Adrenal gland (tissue), 12 donors: ENCODE data around the gene SELENOK. TPM values are rescaled to one million over a fixed set of nuclear protein-coding genes. Genes with fewer than 3 reads are reported as not detected.

Experiments
- DNase-seq, 7 donors: peaks; one replicate each; pipeline ENCODE4 v3.0.0-alpha.2; 2019 to 2020
- H3K27ac ChIP-seq, 5 donors: fragments of 200-600 bp; sonication (generic) in 4 of 5; 1 replicate in 3 of 5; 2 replicates in 2 of 5; pipeline versions ENCODE4 v1.5.1 to v1.8.0; 2016 to 2020; ENCODE audit warnings: mild to moderate bottlenecking in 1 of 5
- H3K27me3 ChIP-seq: fragments of 200-600 bp; 2 replicates; pipeline ENCODE4 v1.8.0; 2021
- H3K36me3 ChIP-seq, 2 donors: fragments of 200-600 bp; replicated peaks in 1 of 2; 1 replicate in 1 of 2; 2 replicates in 1 of 2; pipeline versions ENCODE4 v1.5.1 to v1.8.0; 2018 to 2022
- H3K4me1 ChIP-seq, 2 donors: fragments of 200-600 bp; replicated peaks in 1 of 2; 1 replicate in 1 of 2; 2 replicates in 1 of 2; pipeline versions ENCODE4 v1.5.1 to v1.8.0; 2018 to 2021
- H3K4me3 ChIP-seq, 4 donors: fragments of 200-600 bp; sonication (generic) in 3 of 4; one replicate each; pipeline ENCODE4 v1.5.1; 2016 to 2018
- H3K9me3 ChIP-seq, 3 donors: fragments of 200-600 bp; sonication (generic) in 1 of 3; replicated peaks in 1 of 3; 1 replicate in 2 of 3; 2 replicates in 1 of 3; pipeline versions ENCODE4 v1.5.1 to v1.8.0; 2016 to 2021
- POLR2A ChIP-seq, 2 donors: fragments of 450-650 bp; IDR thresholded peaks; one replicate each; pipeline ENCODE4 v1.6.1; 2017; ENCODE audit warnings: antibody characterized with exemption in 2 of 2, mild to moderate bottlenecking in 2 of 2, moderate library complexity in 1 of 2
- WGBS, 4 donors: extraction: QIAGEN DNeasy Blood & Tissue Kit in 2 of 4; methylation state at CpG; one replicate each; pipeline versions ENCODE4 v1.1.5 to v1.1.7; 2013 to 2017; 5-methylcytosine and 5-hydroxymethylcytosine counted together
- intact Hi-C, 2 donors: fragments of 100-400 bp; cut with DNase I; formaldehyde crosslinking; loops; one replicate each; pipeline versions ENCODE4 v1.14.1 to v1.15.0; 2022 to 2023
- polyA plus RNA-seq, 3 donors: library from polyadenylated mRNA; stranded (reverse); fragments of 200-250 nt in 2 of 3; fragments of 350-450 nt in 1 of 3; fragmentation: Illumina TruSeq in 1 of 3; extraction: RNeasy Lipid Tissue Mini Kit (QIAGEN cat#74804) in 1 of 3; gene quantifications; one replicate each; pipeline ENCODE4 v1.2.3, GENCODE V29; 2013 to 2014
- total RNA-seq, 9 donors: library from RNA; depleted of rRNA in 4 of 9; stranded (reverse); fragments of >200 nt in 4 of 9; fragments of 120-200 nt in 1 of 9; fragmentation: NEBNext Ultra II Directional in 1 of 9; extraction: Animal tissue kit (Norgen Biotek cat#: 25700) in 1 of 9; gene quantifications; one replicate each; pipeline versions ENCODE4 v1.1.0 to v1.2.4, GENCODE V29; 2013 to 2023
- TF ChIP-seq, protein P1 (sequence below), 6 experiments: fragments of 450-650 bp in 4 of 6; fragments of 200-600 bp in 2 of 6; sonication (generic) in 1 of 6; IDR thresholded peaks; 1 replicate in 5 of 6; 2 replicates in 1 of 6; pipeline versions ENCODE4 v1.5.1 to v1.8.0; 2016 to 2021; ENCODE audit warnings: antibody characterized with exemption in 6 of 6, mild to moderate bottlenecking in 2 of 6, moderate library complexity in 1 of 6
- donor health status: healthy with polysubstance abuse.
- donor health status: Bipolar disorder and iron deficiency.
- donor health status: DM: yes; HTN: yes; CAD: no.
- donor health status: DM: no; HTN: no; CAD: no.
- donor health status: DM: no; HTN: no; CAD: no.
- donor health status: DM: yes; HTN: yes; CAD: no.

Gene SELENOK
- total and polyA plus RNA-seq, 12 donors, result 36.2 to 203 (median 67.3) TPM

DNA sequence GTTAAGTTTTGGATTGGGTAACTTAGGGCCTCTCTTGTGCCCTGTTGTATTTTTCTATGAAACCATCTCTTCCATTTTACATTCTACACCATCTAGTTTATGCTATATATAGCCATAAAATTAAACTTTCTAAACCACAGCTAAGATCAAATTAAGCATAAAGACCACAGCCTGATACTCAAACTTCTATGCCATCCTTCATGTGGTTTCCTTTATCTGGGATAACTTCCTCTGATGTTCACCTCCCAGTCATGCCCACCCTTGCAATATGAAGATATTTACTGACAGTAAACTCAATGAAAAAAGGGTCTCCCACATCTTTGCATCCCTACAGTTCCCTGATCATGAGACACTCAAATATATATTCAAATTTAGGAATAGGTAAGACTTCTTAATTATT, 4.2 kb downstream of the SELENOK start:
- no peaks in the 10 kb centered on the region for H3K9me3 ChIP-seq
- intact Hi-C loops, result no loop called here
- no peak for DNase-seq
- no peaks in the 10 kb centered on the region for H3K27me3 ChIP-seq
- no peak for TF ChIP-seq POLR2A (IDR thresholded peaks at IDR 0.05)
- TF ChIP-seq, protein P1, sequence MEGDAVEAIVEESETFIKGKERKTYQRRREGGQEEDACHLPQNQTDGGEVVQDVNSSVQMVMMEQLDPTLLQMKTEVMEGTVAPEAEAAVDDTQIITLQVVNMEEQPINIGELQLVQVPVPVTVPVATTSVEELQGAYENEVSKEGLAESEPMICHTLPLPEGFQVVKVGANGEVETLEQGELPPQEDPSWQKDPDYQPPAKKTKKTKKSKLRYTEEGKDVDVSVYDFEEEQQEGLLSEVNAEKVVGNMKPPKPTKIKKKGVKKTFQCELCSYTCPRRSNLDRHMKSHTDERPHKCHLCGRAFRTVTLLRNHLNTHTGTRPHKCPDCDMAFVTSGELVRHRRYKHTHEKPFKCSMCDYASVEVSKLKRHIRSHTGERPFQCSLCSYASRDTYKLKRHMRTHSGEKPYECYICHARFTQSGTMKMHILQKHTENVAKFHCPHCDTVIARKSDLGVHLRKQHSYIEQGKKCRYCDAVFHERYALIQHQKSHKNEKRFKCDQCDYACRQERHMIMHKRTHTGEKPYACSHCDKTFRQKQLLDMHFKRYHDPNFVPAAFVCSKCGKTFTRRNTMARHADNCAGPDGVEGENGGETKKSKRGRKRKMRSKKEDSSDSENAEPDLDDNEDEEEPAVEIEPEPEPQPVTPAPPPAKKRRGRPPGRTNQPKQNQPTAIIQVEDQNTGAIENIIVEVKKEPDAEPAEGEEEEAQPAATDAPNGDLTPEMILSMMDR (IDR thresholded peaks at IDR 0.05), result no peak
- H3K4me3 ChIP-seq, result no peak overlapping the region
- H3K4me1 ChIP-seq, result peaks cover 7 to 22% of the 10 kb centered on the region in 2 donors
- peaks cover 0 to 30% of the 10 kb centered on the region in 2 donors for H3K36me3 ChIP-seq
- no peak overlapping the region for H3K27ac ChIP-seq

DNA sequence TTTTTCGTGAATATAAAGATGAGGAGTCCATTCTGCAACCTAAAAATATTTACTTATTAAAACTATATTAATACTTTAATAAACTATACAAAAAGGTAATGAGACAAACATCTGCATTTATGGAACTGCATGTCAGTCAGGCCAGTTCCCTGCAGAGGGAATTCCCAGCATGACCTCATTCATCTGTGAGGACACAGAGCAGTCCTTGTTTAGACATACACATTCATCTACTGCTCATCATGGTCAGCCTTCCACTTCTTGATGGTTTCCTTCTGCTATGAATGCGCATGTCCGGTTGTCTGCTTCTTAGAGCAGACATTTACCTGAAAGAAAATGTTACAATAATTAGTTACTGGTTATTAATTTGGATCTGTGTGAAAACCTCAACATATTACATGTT, 6.4 kb downstream of the SELENOK start:
- no peak overlapping the region for H3K27ac ChIP-seq
- TF ChIP-seq POLR2A (IDR thresholded peaks at IDR 0.05), result no peak
- TF ChIP-seq, protein P1 (IDR thresholded peaks at IDR 0.05), result no peak
- H3K36me3 ChIP-seq, result peaks cover 0 to 30% of the 10 kb centered on the region in 2 donors
- peaks cover 10 to 26% of the 10 kb centered on the region in 2 donors for H3K4me1 ChIP-seq
- DNase-seq, result no peak
- H3K27me3 ChIP-seq, result no peaks in the 10 kb centered on the region
- no peak overlapping the region for H3K4me3 ChIP-seq
- 87 to 92% (median 89%) methylated on average over 3 of the region's 3 CpGs for WGBS, 4 donors
- intact Hi-C loops, result no loop called here
- H3K9me3 ChIP-seq, result no peaks in the 10 kb centered on the region

DNA sequence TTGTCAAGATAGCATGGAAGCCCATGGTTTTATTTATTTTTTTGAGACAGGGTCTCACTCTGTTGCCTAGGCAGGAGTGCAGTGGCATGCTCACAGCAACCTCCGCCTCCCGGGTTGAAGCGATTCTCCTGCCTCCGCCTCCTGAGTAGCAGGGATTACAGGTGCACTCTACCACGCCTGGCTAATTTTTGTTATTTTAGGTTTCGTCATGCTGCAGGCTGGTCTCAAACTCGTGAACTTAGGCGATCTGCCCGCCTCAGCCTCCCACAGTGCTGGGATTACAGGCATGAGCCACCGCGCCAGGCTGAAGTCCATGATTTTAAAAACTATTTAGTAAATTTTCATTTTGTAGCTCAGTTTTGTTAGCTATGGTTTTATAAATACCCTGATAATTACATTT, 7.0 kb downstream of the SELENOK start:
- peaks cover 0 to 34% of the 10 kb centered on the region in 2 donors for H3K36me3 ChIP-seq
- no peaks in the 10 kb centered on the region for H3K9me3 ChIP-seq
- DNase-seq, result no peak
- no peaks in the 10 kb centered on the region for H3K27me3 ChIP-seq
- WGBS, 4 donors, result 93 to 96% (median 95%) methylated on average over 11 of the region's 11 CpGs
- intact Hi-C loops, result no loop called here
- no peak for TF ChIP-seq POLR2A (IDR thresholded peaks at IDR 0.05)
- TF ChIP-seq, protein P1 (IDR thresholded peaks at IDR 0.05), result no peak
- no peak overlapping the region for H3K27ac ChIP-seq
- no peak overlapping the region for H3K4me3 ChIP-seq
- peaks cover 8 to 23% of the 10 kb centered on the region in 2 donors for H3K4me1 ChIP-seq

DNA sequence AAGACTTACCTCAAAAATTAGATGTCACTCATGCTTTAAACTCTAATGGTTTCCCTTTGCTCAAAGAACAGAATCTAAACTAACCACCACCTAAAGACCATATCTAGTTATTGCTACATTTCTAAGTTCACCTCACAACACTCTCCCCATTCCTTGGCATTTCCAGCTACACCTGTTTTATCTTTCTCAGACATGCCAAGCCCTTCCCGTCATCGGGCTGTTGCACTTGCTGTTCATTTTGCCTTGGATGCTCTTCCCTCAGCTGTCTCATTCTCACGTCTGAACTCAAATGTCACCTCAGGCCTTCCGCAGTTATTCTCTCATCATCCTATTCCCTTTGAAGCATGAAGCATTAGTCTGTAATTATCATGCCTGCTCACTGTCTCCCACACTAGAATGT, 8.7 kb downstream of the SELENOK start:
- no peak overlapping the region for H3K4me3 ChIP-seq
- H3K27ac ChIP-seq, result no peak overlapping the region
- H3K36me3 ChIP-seq, result peaks cover 0 to 49% of the 10 kb centered on the region in 2 donors
- no peaks in the 10 kb centered on the region for H3K9me3 ChIP-seq
- no peaks in the 10 kb centered on the region for H3K27me3 ChIP-seq
- H3K4me1 ChIP-seq, result peaks cover 8 to 11% of the 10 kb centered on the region in 2 donors
- 88 to 93% (median 91%) methylated on average over 4 of the region's 4 CpGs for WGBS, 4 donors
- DNase-seq, result no peak
- no peak for TF ChIP-seq POLR2A (IDR thresholded peaks at IDR 0.05)
- TF ChIP-seq, protein P1 (IDR thresholded peaks at IDR 0.05), result no peak
- intact Hi-C loops, result no loop called here
